Measurements from ENCODE around the gene S100A5. TPM values are rescaled to one million over a fixed set of nuclear protein-coding genes. Genes with fewer than 3 reads are reported as not detected.

The S100A5 gene
- total RNA-seq, 1 experiment from 2014 or later: not detected

DNA sequence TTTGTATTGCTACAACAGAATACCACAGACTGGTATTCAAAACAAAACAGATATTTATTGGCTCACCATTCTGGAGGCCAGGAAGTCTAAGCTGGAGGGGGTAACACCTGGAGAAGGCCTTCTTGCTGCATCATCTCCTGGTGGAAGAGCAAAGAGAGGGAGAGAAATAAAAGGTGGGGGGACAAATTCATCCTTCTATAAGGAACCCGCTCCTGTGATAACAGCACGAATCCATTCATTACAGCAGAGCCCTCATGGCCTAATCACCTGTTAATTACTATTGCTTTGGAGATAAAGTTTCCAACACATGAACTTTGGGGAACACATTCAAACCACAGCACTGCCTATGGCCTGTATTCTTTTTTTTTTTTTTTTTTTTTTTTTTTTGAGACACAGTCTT is 19.5 kb upstream of the S100A5 start:
- Histone ChIP-seq H3K27me3 (ENCODE audit: insufficient read depth, low read length) (no peaks in the 10 kb centered on the region), H4K8ac (replicated peaks; ENCODE audit: insufficient read length, low read depth, low read length) (no peak overlapping the region), H2BK120ac (ENCODE audit: low read depth, low read length, poor library complexity, severe bottlenecking) (no peak overlapping the region), H3K27ac (ENCODE audit: insufficient read length, low read depth, low read length) (no peak overlapping the region), H3K4me2 (ENCODE audit: insufficient read depth, insufficient read length, low read length) (no peak overlapping the region), H2BK5ac (ENCODE audit: insufficient read length, low read length) (no peak overlapping the region), H4K20me1 (ENCODE audit: control insufficient read depth, insufficient read depth, insufficient read length) (no peaks in the 10 kb centered on the region), H4K5ac (ENCODE audit: insufficient read length, low read depth, low read length) (no peak overlapping the region), H3K14ac (ENCODE audit: insufficient read depth, low read length) (no peak overlapping the region), H3K4me1 (ENCODE audit: insufficient read depth, low read length) (no peaks in the 10 kb centered on the region), H3K9me3 (ENCODE audit: control insufficient read depth, low read depth, low read length) (no peaks in the 10 kb centered on the region), H2AFZ (ENCODE audit: low read length) (no peak overlapping the region), H3K23ac (ENCODE audit: insufficient read length, low read depth, low read length) (no peak overlapping the region), H2BK12ac (ENCODE audit: insufficient read length, low read depth, low read length) (no peak overlapping the region), H2BK20ac (ENCODE audit: low read depth, low read length, poor library complexity, severe bottlenecking) (no peak overlapping the region), H3K79me2 (ENCODE audit: insufficient read depth, low read length) (no peaks in the 10 kb centered on the region), H4K91ac (ENCODE audit: insufficient read length, low read depth, low read length) (no peak overlapping the region), H3K18ac (ENCODE audit: insufficient read length, low read depth, low read length) (no peak overlapping the region), H3T11ph (ENCODE audit: low read length) (no peak overlapping the region), H3K9ac (ENCODE audit: extremely low read depth, insufficient read length, low read length) (no peak overlapping the region), H3K56ac (ENCODE audit: insufficient read length, low read depth, low read length) (no peak overlapping the region), H2AK5ac (ENCODE audit: insufficient read length, low read length) (no peak overlapping the region), H2BK15ac (ENCODE audit: low read depth, low read length) (no peak overlapping the region), H3K79me1 (ENCODE audit: insufficient read depth, low read depth, low read length, poor library complexity, severe bottlenecking) (no peaks in the 10 kb centered on the region), H3K23me2 (ENCODE audit: insufficient read length, low read depth, low read length, poor library complexity, severe bottlenecking) (no peaks in the 10 kb centered on the region), H3K4ac (ENCODE audit: low read depth, low read length) (no peak overlapping the region)
- Mint-ChIP-seq H3K4me3 (no peak overlapping the region), H3K27me3 (ENCODE audit: low read depth) (no peaks in the 10 kb centered on the region), H3K4me1 (peaks cover under 1% of the 10 kb centered on the region in 2 experiments; a peak in 2 of 4 replicates), H3K36me3 (ENCODE audit: insufficient read depth in 1 of 3, low read depth in 3 of 3) (no peaks in the 10 kb centered on the region), H3K9me3 (no peaks in the 10 kb centered on the region), H3K27ac (no peak overlapping the region)
- TF ChIP-seq, protein P1, sequence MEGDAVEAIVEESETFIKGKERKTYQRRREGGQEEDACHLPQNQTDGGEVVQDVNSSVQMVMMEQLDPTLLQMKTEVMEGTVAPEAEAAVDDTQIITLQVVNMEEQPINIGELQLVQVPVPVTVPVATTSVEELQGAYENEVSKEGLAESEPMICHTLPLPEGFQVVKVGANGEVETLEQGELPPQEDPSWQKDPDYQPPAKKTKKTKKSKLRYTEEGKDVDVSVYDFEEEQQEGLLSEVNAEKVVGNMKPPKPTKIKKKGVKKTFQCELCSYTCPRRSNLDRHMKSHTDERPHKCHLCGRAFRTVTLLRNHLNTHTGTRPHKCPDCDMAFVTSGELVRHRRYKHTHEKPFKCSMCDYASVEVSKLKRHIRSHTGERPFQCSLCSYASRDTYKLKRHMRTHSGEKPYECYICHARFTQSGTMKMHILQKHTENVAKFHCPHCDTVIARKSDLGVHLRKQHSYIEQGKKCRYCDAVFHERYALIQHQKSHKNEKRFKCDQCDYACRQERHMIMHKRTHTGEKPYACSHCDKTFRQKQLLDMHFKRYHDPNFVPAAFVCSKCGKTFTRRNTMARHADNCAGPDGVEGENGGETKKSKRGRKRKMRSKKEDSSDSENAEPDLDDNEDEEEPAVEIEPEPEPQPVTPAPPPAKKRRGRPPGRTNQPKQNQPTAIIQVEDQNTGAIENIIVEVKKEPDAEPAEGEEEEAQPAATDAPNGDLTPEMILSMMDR (conservative IDR thresholded peaks at IDR 0.05): no peak
- no CpG with 5 or more reads among the region's 2 CpGs for WGBS (ENCODE audit: extremely low coverage, insufficient read length, low lambda C conversion rate)
- no peak for DNase-seq
